ENCODE data around the gene CT45A1. TPM values are rescaled to one million over a fixed set of nuclear protein-coding genes. Genes with fewer than 3 reads are reported as not detected.
"Not testable (repeated sequence)": the region's sequence is repeated elsewhere in the genome, so short reads cannot be mapped to it uniquely, and the experiment has no call there.

The CT45A1 gene
- not detected in 2 replicates for total RNA-seq

- H3K9me3 Mint-ChIP-seq; H3K4me3 Mint-ChIP-seq; intact Hi-C loops (cut with micrococcal nuclease); H3K27ac Mint-ChIP-seq; H3K36me3 Mint-ChIP-seq (ENCODE audit: low read depth); H3K4me1 Mint-ChIP-seq; H3K27me3 Mint-ChIP-seq: not testable (repeated sequence)
- peak; percentile 60 for DNase-seq
Measured at GRCh38 chrX:135713183-135713689, at the start of gene CT45A1. TSS of gene CT45A1 (plus strand) at chrX:135713639. CDS start at chrX:135718941, 5,302 bp downstream.

- H3K27me3 Mint-ChIP-seq; DNase-seq; H3K36me3 Mint-ChIP-seq (ENCODE audit: low read depth); H3K4me3 Mint-ChIP-seq; H3K4me1 Mint-ChIP-seq; H3K27ac Mint-ChIP-seq; H3K9me3 Mint-ChIP-seq; intact Hi-C loops (cut with micrococcal nuclease): not testable (repeated sequence)
Measured at GRCh38 chrX:135672979-135673378, 40.5 kb upstream of the CT45A1 start.

- intact Hi-C loops (cut with micrococcal nuclease) = no loop called here
- Mint-ChIP-seq H3K27me3 (no peaks in the 10 kb centered on the region), H3K9me3 (no peaks in the 10 kb centered on the region), H3K36me3 (ENCODE audit: low read depth) (no peaks in the 10 kb centered on the region), H3K4me3 (no peak overlapping the region), H3K27ac (no peak overlapping the region), H3K4me1 (no peaks in the 10 kb centered on the region)
- DNase-seq = no peak
Measured at GRCh38 chrX:135688137-135688536, 25.3 kb upstream of the CT45A1 start.

GRCh38 chrX:135695471-135695870, 18.0 kb upstream of the CT45A1 start:
- Mint-ChIP-seq H3K9me3 (no peaks in the 10 kb centered on the region), H3K27me3 (no peaks in the 10 kb centered on the region), H3K36me3 (ENCODE audit: low read depth) (no peaks in the 10 kb centered on the region), H3K4me1 (no peaks in the 10 kb centered on the region), H3K4me3 (no peak overlapping the region), H3K27ac (no peak overlapping the region)
- intact Hi-C loops (cut with micrococcal nuclease) = loop anchor here (5.0 kb wide), 1 partner anchor 213 kb away; no protein-coding TSS in a partner anchor
- DNase-seq = no peak

GRCh38 chrX:135697601-135698000, 15.8 kb upstream of the CT45A1 start:
- DNase-seq = no peak
- Mint-ChIP-seq H3K36me3 (ENCODE audit: low read depth) (no peaks in the 10 kb centered on the region), H3K27ac (no peak overlapping the region), H3K4me3 (no peak overlapping the region), H3K9me3 (no peaks in the 10 kb centered on the region), H3K27me3 (no peaks in the 10 kb centered on the region), H3K4me1 (no peaks in the 10 kb centered on the region)
- intact Hi-C loops (cut with micrococcal nuclease) = loop anchor here (5.0 kb wide), 1 partner anchor 215 kb away; no protein-coding TSS in a partner anchor

GRCh38 chrX:135698924-135699323, 14.5 kb upstream of the CT45A1 start:
- Mint-ChIP-seq H3K36me3 (ENCODE audit: low read depth) (no peaks in the 10 kb centered on the region), H3K4me1 (no peaks in the 10 kb centered on the region), H3K4me3 (no peak overlapping the region), H3K27me3 (no peaks in the 10 kb centered on the region), H3K9me3 (no peaks in the 10 kb centered on the region), H3K27ac (no peak overlapping the region)
- DNase-seq = no peak
- intact Hi-C loops (cut with micrococcal nuclease) = loop anchor here (5.0 kb wide), 1 partner anchor 217 kb away; no protein-coding TSS in a partner anchor

GRCh38 chrX:135707880-135708279, 5.6 kb upstream of the CT45A1 start:
- no peaks in the 10 kb centered on the region for H3K4me1 Mint-ChIP-seq
- peak; percentile 70 for DNase-seq
- no peaks in the 10 kb centered on the region for H3K36me3 Mint-ChIP-seq (ENCODE audit: low read depth)
- no peak overlapping the region for H3K4me3 Mint-ChIP-seq
- no peaks in the 10 kb centered on the region for H3K9me3 Mint-ChIP-seq
- H3K27ac Mint-ChIP-seq = no peak overlapping the region
- intact Hi-C loops (cut with micrococcal nuclease) = no loop called here
- peaks cover 2% of the 10 kb centered on the region for H3K27me3 Mint-ChIP-seq

GRCh38 chrX:135713795-135714194, 356 bp downstream of the CT45A1 start:
- intact Hi-C loops (cut with micrococcal nuclease) = no loop called here
- Mint-ChIP-seq H3K27me3 (no peaks in the 10 kb centered on the region), H3K9me3 (no peaks in the 10 kb centered on the region), H3K36me3 (ENCODE audit: low read depth) (no peaks in the 10 kb centered on the region), H3K27ac (no peak overlapping the region), H3K4me3 (no peak overlapping the region), H3K4me1 (no peaks in the 10 kb centered on the region)
- peak; percentile 18 for DNase-seq

GRCh38 chrX:135734666-135735065, 21.2 kb downstream of the CT45A1 start:
- H3K36me3 Mint-ChIP-seq (ENCODE audit: low read depth); DNase-seq; H3K4me1 Mint-ChIP-seq; H3K4me3 Mint-ChIP-seq; H3K27ac Mint-ChIP-seq; H3K27me3 Mint-ChIP-seq; intact Hi-C loops (cut with micrococcal nuclease); H3K9me3 Mint-ChIP-seq: not testable (repeated sequence)

- no peak for DNase-seq
Measured at GRCh38 chrX:135737366-135738071, 24.1 kb downstream of the CT45A1 start.

GRCh38 chrX:135740681-135741149, 27.3 kb downstream of the CT45A1 start:
- Mint-ChIP-seq H3K27me3 (peaks cover 2% of the 10 kb centered on the region), H3K4me1 (no peaks in the 10 kb centered on the region), H3K27ac (no peak overlapping the region), H3K4me3 (peak overlapping the region; percentile 57), H3K36me3 (ENCODE audit: low read depth) (no peaks in the 10 kb centered on the region), H3K9me3 (no peaks in the 10 kb centered on the region)
- DNase-seq = peak; percentile 82
- intact Hi-C loops (cut with micrococcal nuclease) = no loop called here

More at GRCh38 chrX:135737366-135738071, 24.1 kb downstream of the CT45A1 start:
- no peaks in the 10 kb centered on the region for H3K36me3 Mint-ChIP-seq (ENCODE audit: low read depth)
- H3K9me3 Mint-ChIP-seq = no peaks in the 10 kb centered on the region
- H3K27me3 Mint-ChIP-seq = peaks cover 2% of the 10 kb centered on the region
- intact Hi-C loops (cut with micrococcal nuclease) = no loop called here
- no peak overlapping the region for H3K27ac Mint-ChIP-seq
- H3K4me1 Mint-ChIP-seq = no peaks in the 10 kb centered on the region
- H3K4me3 Mint-ChIP-seq = no peak overlapping the region

- H3K27me3 Mint-ChIP-seq = peaks cover 2% of the 10 kb centered on the region
- H3K27ac Mint-ChIP-seq = no peak overlapping the region
- H3K36me3 Mint-ChIP-seq (ENCODE audit: low read depth) = no peaks in the 10 kb centered on the region
- no peak overlapping the region for H3K4me3 Mint-ChIP-seq
- intact Hi-C loops (cut with micrococcal nuclease) = no loop called here
- DNase-seq = no peak
- no peaks in the 10 kb centered on the region for H3K9me3 Mint-ChIP-seq
- H3K4me1 Mint-ChIP-seq = no peaks in the 10 kb centered on the region
Measured at GRCh38 chrX:135741192-135741715, 27.8 kb downstream of the CT45A1 start.

- H3K27ac Mint-ChIP-seq; intact Hi-C loops (cut with micrococcal nuclease); DNase-seq; H3K4me1 Mint-ChIP-seq; H3K36me3 Mint-ChIP-seq (ENCODE audit: low read depth); H3K27me3 Mint-ChIP-seq; H3K4me3 Mint-ChIP-seq; H3K9me3 Mint-ChIP-seq: not testable (repeated sequence)
Measured at GRCh38 chrX:135744739-135745138, 31.3 kb downstream of the CT45A1 start.

GRCh38 chrX:135768091-135768490, 54.7 kb downstream of the CT45A1 start, which contains the start of gene CT45A3:
TSS of gene CT45A3 (minus strand) at chrX:135768191. CDS start at chrX:135764444, 3,747 bp downstream.
- H3K9me3 Mint-ChIP-seq; H3K27ac Mint-ChIP-seq; H3K27me3 Mint-ChIP-seq; H3K4me1 Mint-ChIP-seq; H3K36me3 Mint-ChIP-seq (ENCODE audit: low read depth); DNase-seq; intact Hi-C loops (cut with micrococcal nuclease); H3K4me3 Mint-ChIP-seq: not testable (repeated sequence)
